ENCODE measurements around the gene CDK5RAP2. TPM values are rescaled to one million over a fixed set of nuclear protein-coding genes. Genes with fewer than 3 reads are reported as not detected.

Gene CDK5RAP2
- total and polyA plus RNA-seq, 2 donors = 27.5 to 31.9 TPM

DNA sequence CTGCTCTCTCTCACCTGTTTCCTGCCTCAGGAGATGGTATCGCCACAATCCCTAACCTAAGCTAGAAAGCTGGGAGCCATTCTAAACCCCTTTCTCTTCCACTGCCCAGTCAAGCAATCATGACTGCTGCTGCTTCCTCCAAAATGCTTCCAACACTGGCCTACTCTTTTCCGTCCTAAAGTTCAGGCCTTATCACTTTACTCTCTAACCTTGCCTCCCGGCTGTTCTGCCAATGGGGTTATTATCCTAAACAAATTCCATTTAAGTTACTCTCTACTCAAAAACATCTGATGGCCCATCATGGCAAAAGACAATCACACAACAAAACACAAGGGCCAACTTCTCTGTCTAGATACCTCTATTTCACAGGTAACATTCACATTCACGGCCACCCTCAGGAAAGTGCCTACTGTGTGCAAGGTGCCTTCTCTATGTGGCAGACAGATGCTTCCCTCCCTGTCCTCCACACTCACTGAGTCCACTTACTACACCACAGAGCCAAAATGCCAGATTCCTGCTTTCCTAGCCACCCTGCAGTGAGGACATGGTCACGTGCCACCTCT is 168.0 kb downstream of the CDK5RAP2 start:
- peaks cover 2% of the 10 kb centered on the region for H3K36me3 ChIP-seq (ENCODE audit: insufficient read depth)
- DNase-seq (ENCODE audit: extremely low spot score) = no peak
- no peaks in the 10 kb centered on the region for H3K4me1 ChIP-seq (ENCODE audit: insufficient read depth)
- 80% methylated on average over 5 of the region's 5 CpGs for WGBS
- H3K27ac ChIP-seq (ENCODE audit: low read depth) = no peak overlapping the region
- H3K4me3 ChIP-seq (ENCODE audit: low read depth, low read length) = no peak overlapping the region

DNA sequence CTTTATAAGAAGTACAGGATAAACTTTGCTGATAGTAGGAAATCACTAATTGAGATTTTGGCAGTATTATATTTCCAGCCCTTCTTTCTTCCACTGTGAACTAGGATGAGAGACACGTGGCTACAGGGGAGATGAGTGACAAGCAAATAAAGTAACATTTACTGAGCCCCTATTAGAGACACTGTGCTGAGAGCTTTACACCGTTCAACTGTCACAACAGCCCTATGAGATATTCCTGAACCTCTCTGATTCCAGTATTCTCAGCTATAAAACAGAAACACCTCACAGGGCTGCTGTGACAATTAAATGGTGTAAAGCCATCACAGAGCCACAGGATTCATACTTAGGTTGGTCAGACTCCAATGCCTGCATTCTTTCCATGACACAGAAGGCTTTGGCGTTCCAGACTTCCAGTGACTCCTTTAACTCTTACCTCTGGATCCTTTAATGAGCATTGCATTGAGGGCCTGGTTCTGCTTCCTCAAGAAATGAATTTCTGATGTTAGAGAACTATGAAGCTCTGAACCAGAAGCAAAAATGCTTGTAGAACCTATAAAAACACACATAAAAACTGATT is 169.0 kb downstream of the CDK5RAP2 start:
- WGBS = 48% methylated on average over 3 of the region's 3 CpGs
- Histone ChIP-seq H3K4me1 (ENCODE audit: insufficient read depth) (no peaks in the 10 kb centered on the region), H3K36me3 (ENCODE audit: insufficient read depth) (peaks cover 4% of the 10 kb centered on the region), H3K4me3 (ENCODE audit: low read depth, low read length) (no peak overlapping the region), H3K27ac (ENCODE audit: low read depth) (no peak overlapping the region)
- no peak for DNase-seq (ENCODE audit: extremely low spot score)

DNA sequence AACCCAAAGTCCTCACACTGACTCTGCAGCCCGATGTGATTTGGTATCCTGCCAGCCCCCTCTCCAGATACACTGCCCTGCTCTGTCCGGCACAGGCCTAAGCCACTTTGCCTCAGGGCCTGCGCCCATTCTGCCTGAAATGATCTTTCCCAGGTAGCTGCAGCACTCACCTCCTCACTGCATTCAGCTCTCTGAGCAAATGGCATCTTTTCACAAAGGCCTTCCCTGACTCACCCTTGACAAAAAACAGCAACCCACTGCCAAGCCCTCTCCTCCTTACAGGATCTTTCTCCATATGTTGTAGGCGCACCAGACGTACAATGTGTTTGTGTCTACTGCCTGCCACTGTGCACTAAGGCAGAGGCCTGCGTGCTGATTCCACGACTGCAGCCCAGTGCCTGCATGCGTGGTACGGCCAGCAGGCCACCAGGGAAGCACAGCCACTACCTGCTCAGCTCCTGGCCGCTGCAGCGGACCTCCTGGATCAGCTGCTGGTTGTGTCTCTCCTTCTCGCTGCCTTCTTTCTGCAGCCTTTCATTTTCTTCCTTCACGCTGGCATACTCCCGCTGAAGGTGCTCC is 171.2 kb downstream of the CDK5RAP2 start:
- H3K36me3 ChIP-seq (ENCODE audit: insufficient read depth) = peaks cover 4% of the 10 kb centered on the region
- no peak overlapping the region for H3K27ac ChIP-seq (ENCODE audit: low read depth)
- DNase-seq (ENCODE audit: extremely low spot score) = no peak
- H3K4me1 ChIP-seq (ENCODE audit: insufficient read depth) = no peaks in the 10 kb centered on the region
- WGBS = 95% methylated on average over 14 of the region's 14 CpGs
- H3K4me3 ChIP-seq (ENCODE audit: low read depth, low read length) = no peak overlapping the region

DNA sequence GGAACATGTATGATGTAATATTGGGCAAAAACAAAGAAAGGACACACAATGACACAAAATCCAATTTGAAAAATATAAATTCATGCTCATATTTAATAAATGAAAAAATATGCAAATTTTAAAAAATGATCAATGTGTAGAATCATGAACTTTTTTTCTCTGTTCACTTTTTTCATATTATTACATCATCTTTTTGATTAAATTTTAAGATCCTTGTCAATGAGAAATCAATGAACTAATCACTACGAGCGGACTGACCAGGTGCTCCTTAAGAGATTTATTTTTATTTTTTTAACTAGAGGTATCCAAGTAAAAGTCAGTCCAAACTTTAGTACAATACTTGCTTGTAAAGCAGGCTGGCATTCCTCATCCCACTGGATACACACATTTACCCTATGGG is 174.1 kb downstream of the CDK5RAP2 start:
- over 99% methylated on average over 2 of the region's 2 CpGs for WGBS
- no peak for DNase-seq (ENCODE audit: extremely low spot score)
- Histone ChIP-seq H3K27ac (ENCODE audit: low read depth) (no peak overlapping the region), H3K36me3 (ENCODE audit: insufficient read depth) (peaks cover 4% of the 10 kb centered on the region), H3K4me3 (ENCODE audit: low read depth, low read length) (no peak overlapping the region), H3K4me1 (ENCODE audit: insufficient read depth) (no peaks in the 10 kb centered on the region)

DNA sequence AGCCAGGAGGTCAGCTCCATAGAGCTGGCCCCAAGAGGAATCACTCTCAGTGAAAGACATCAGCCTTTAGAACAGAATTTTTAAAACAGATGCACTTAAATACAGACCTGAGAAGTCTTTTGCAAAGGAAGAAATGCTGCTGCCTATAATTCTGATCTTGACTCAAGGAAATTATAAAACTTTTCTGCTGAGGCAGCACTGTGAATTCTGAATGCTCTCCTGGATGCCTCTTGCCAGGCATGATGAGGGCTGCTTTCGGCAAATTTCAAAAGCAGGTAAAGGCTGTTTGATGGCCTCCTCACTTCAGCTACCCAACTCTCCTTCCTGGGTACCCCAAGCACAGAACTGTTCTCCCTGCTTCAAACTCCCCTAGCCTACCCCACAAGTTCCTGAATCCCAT is 174.8 kb downstream of the CDK5RAP2 start:
- DNase-seq (ENCODE audit: extremely low spot score) = no peak
- Histone ChIP-seq H3K4me3 (ENCODE audit: low read depth, low read length) (no peak overlapping the region), H3K4me1 (ENCODE audit: insufficient read depth) (no peaks in the 10 kb centered on the region), H3K36me3 (ENCODE audit: insufficient read depth) (peaks cover 4% of the 10 kb centered on the region), H3K27ac (ENCODE audit: low read depth) (no peak overlapping the region)
- 98% methylated on average over 1 of the region's 1 CpG for WGBS

DNA sequence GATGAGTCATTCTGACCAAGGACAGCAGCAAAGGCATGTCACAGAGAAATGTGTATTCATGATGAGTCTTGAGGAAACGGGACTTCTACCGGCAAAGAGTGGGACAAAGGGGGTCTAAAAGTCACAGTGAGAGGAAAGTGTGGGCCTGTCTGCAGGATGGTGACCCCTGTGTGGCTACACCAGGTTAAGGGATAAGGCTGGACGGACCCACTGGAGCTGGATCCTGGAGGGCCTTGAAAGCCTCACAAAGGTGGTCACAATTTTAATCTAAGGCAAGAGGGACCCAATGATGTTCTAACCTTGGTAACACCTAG is 176.5 kb downstream of the CDK5RAP2 start:
- WGBS = 83% methylated on average over 3 of the region's 3 CpGs
- H3K36me3 ChIP-seq (ENCODE audit: insufficient read depth) = peaks cover 4% of the 10 kb centered on the region
- no peaks in the 10 kb centered on the region for H3K4me1 ChIP-seq (ENCODE audit: insufficient read depth)
- no peak overlapping the region for H3K27ac ChIP-seq (ENCODE audit: low read depth)
- H3K4me3 ChIP-seq (ENCODE audit: low read depth, low read length) = no peak overlapping the region
- no peak for DNase-seq (ENCODE audit: extremely low spot score)

DNA sequence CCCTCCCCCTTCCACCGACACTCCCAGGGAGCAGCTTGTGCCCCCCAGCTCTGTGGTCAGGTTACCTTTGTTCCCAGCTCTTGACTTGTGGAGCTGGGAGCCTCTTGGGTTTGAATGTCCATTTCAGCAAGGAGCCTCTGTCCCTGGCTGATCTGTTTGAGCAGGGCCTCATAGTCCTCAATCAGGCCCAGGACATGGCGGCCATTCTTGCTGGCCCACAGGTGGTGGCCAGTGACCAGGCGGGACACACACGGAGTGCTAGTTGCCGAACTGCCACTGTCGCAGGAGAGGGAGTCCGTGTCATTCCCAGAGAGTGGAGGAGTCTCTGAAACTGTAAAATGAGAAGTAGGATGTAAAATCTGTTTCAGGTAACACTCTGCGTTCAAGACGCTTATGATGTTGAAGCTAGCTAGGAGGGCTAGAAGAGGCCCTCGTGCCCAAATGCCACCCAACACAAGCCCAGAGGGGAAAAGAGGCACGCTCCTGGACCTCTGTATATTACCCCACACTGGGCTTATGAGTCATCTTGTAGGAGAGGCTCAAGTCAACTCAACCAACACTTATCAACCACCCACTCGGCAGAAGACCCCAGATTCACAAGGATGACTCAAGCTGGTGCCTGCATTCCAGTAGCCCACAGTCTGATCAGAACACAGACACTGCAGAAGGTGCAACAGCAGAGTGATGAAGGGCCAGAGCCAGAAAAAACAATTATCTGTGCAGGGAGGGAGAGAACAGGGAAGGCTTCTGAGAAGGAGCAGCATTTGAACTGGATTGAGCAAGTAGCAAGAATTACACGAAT is 177.0 kb downstream of the CDK5RAP2 start:
- Histone ChIP-seq H3K36me3 (ENCODE audit: insufficient read depth) (peaks cover 2% of the 10 kb centered on the region), H3K4me1 (ENCODE audit: insufficient read depth) (no peaks in the 10 kb centered on the region), H3K4me3 (ENCODE audit: low read depth, low read length) (no peak overlapping the region), H3K27ac (ENCODE audit: low read depth) (no peak overlapping the region)
- DNase-seq (ENCODE audit: extremely low spot score) = no peak
- 93% methylated on average over 13 of the region's 13 CpGs for WGBS

DNA sequence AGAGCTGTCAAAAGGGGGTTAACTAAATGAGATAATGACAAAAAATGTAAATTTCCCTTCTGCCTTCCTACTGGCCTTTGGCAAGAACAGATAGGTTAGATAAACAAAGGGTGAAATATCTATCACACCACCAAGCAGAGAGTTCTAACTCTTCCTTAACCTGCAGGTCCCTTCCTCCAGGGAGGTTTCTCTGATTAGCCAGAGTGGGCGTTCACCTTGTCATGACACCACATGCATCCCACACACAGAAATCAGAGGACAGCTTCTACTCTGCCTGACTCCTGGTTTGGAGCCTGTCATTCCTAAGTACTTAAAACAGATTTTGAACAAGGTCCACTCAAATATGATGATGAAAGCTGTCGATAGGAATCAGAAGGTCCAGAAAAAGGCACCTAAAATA is 180.0 kb downstream of the CDK5RAP2 start:
- 97% methylated on average over 2 of the region's 2 CpGs for WGBS
- Histone ChIP-seq H3K27ac (ENCODE audit: low read depth) (no peak overlapping the region), H3K4me1 (ENCODE audit: insufficient read depth) (no peaks in the 10 kb centered on the region), H3K4me3 (ENCODE audit: low read depth, low read length) (no peak overlapping the region), H3K36me3 (ENCODE audit: insufficient read depth) (peaks cover 2% of the 10 kb centered on the region)
- no peak for DNase-seq (ENCODE audit: extremely low spot score)

DNA sequence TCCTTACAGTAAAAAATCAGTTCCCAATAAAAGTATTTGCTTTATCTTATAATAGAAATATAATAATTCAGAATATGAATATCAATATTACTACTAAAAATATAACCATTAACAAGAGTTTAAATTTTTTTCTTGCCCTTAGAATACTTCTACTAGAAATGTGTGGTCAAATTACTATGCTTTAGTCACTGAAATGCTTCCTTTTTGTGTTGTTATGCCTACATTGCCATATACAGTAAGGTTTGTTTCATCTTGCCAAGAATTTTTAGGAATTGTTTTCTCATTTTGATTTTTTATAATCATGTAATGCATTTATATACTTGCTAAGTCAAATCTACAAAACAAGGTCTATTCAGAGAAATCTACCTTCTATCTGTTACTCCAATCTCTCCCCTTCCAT is 181.7 kb downstream of the CDK5RAP2 start:
- H3K36me3 ChIP-seq (ENCODE audit: insufficient read depth) = peaks cover 2% of the 10 kb centered on the region
- DNase-seq (ENCODE audit: extremely low spot score) = no peak
- H3K27ac ChIP-seq (ENCODE audit: low read depth) = no peak overlapping the region
- H3K4me3 ChIP-seq (ENCODE audit: low read depth, low read length) = no peak overlapping the region
- no peaks in the 10 kb centered on the region for H3K4me1 ChIP-seq (ENCODE audit: insufficient read depth)

DNA sequence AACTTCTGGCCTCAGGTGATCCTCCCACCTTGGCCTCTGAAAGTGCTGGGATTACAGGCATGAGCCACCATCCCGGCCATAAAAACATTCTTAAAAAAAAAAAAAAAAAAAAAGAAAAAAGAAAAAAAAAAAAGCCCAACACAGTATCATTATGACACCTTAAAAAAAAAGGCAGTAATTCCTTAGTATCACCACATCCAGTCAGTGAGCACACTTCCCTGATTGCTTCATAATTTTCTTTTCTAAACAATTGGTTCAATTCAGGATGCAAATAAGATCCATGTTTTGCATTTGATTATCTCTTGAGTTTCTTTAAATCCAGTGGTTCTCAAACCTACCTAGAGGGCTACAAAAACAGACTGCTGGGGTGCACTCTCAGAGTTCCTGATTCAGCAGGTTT is 182.5 kb downstream of the CDK5RAP2 start:
- Histone ChIP-seq H3K4me1 (ENCODE audit: insufficient read depth) (no peaks in the 10 kb centered on the region), H3K36me3 (ENCODE audit: insufficient read depth) (peaks cover 2% of the 10 kb centered on the region), H3K4me3 (ENCODE audit: low read depth, low read length) (no peak overlapping the region), H3K27ac (ENCODE audit: low read depth) (no peak overlapping the region)
- DNase-seq (ENCODE audit: extremely low spot score) = no peak
- 89% methylated on average over 1 of the region's 1 CpG for WGBS

DNA sequence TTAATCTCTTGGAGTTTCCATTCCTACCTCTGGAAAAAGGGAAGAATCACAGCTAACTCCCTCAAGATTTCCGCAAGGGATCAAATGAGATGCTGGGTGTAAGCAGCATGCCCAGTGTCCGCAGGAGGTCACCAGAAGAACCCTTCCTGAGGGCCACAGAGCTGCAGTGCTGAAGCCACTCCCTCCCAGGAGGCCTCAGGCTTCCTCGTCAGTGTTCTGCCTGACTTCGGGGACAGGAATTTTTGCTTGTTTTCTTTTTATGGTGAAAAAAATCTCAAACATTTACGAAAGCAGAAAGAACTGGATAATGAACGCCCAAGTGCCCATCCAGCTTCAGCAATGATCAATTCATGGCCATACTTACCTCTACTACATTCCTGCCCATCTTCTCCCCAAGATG is 183.0 kb downstream of the CDK5RAP2 start:
- H3K27ac ChIP-seq (ENCODE audit: low read depth) = no peak overlapping the region
- H3K4me1 ChIP-seq (ENCODE audit: insufficient read depth) = no peaks in the 10 kb centered on the region
- no peak for DNase-seq (ENCODE audit: extremely low spot score)
- H3K36me3 ChIP-seq (ENCODE audit: insufficient read depth) = peaks cover 2% of the 10 kb centered on the region
- no peak overlapping the region for H3K4me3 ChIP-seq (ENCODE audit: low read depth, low read length)
- 95% methylated on average over 6 of the region's 6 CpGs for WGBS

DNA sequence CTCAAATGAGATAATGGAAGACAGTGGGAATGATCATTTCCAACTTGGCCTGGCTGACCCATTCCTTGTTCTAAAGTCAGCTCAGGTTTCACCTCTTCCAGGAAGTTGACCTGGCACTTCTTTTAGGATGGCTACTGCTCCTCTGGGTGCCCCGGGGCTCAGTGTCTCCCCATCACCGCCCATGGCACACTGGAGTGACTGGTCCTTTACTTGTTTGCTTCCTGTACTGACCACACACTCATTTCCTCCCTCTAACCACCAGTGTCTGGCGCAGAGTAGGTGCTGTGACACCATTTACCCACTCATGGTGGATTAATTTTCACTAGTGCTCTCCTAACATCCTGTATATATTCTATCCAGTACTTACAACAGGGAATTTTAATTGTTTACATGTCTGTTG is 183.5 kb downstream of the CDK5RAP2 start:
- H3K36me3 ChIP-seq (ENCODE audit: insufficient read depth) = peaks cover 2% of the 10 kb centered on the region
- DNase-seq (ENCODE audit: extremely low spot score) = no peak

DNA sequence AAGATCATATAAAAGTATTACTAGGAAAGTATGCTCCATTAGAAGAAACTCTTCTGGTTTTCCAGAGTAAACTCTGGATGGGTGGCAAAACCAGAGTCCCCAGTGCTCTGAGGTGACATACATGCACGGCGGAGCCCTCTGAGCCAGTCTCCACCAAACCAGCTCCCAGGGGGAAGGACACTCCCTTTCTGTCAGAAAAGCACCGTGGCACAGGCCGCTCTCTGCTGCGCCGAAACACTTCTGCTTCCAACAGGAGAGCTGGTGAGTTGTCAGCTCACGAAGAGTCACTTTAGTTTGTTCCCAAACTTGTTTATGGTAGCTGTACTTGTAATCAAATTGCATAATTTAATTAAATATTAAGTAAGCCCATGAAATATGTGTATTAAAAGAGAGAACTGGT is 184.6 kb downstream of the CDK5RAP2 start:
- DNase-seq (ENCODE audit: extremely low spot score) = no peak
- 89% methylated on average over 7 of the region's 7 CpGs for WGBS
- Histone ChIP-seq H3K36me3 (ENCODE audit: insufficient read depth) (peaks cover 2% of the 10 kb centered on the region), H3K27ac (ENCODE audit: low read depth) (no peak overlapping the region), H3K4me3 (ENCODE audit: low read depth, low read length) (no peak overlapping the region), H3K4me1 (ENCODE audit: insufficient read depth) (no peaks in the 10 kb centered on the region)

More for the DNA sequence above, 183.5 kb downstream of the CDK5RAP2 start:
- Histone ChIP-seq H3K4me3 (ENCODE audit: low read depth, low read length) (no peak overlapping the region), H3K27ac (ENCODE audit: low read depth) (no peak overlapping the region), H3K4me1 (ENCODE audit: insufficient read depth) (no peaks in the 10 kb centered on the region)
- 94% methylated on average over 3 of the region's 3 CpGs for WGBS

DNA sequence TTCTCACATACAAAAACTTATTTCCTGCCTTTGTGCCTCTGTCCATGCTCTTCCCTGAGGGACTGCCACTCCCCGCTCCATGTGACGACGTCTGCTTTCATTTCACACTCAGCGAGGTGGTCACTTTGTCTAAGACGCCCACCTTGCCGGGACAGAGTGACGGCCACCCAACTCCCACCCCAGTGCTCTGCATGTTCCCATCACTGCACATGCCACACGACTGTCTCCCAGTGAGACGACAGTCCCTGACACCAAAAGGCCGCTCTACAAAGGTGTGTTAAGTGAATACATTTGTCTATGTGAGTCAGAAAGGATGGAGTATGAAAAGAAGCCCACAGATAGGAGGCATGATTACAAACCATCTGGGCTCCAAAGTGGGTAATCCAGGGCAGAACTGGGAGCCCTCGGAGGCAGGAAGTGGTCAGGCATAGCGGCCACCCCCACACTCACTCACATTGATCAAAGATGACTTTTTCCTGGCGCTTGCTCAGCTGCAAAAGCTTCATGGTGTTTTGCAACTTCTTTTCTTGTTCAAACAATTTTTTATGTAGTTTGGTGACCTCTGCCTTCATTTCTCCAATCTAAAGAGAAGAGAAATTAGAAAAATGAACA is 185.8 kb downstream of the CDK5RAP2 start:
- H3K4me1 ChIP-seq (ENCODE audit: insufficient read depth) = no peaks in the 10 kb centered on the region
- DNase-seq (ENCODE audit: extremely low spot score) = no peak
- no peak overlapping the region for H3K27ac ChIP-seq (ENCODE audit: low read depth)
- peaks cover 2% of the 10 kb centered on the region for H3K36me3 ChIP-seq (ENCODE audit: insufficient read depth)
- WGBS = 83% methylated on average over 13 of the region's 13 CpGs
- no peak overlapping the region for H3K4me3 ChIP-seq (ENCODE audit: low read depth, low read length)

Data from urinary bladder (tissue), 4 donors.